Spleen (tissue), 11 donors: Measurements from ENCODE around the gene EIF2A. TPM values are rescaled to one million over a fixed set of nuclear protein-coding genes. Genes with fewer than 3 reads are reported as not detected.

Experiments used
- DNase-seq: peaks from one replicate; pipeline ENCODE4 v3.0.0-alpha.2; 2020
- H3K27ac ChIP-seq, 8 donors: fragments of 200-600 bp; sonication (generic) in 7 of 8; 1 replicate in 4 of 8; 2 replicates in 4 of 8; pipeline versions ENCODE4 v1.5.0 to v1.8.0; 2016 to 2021; ENCODE audit warnings: inconsistent platforms in 4 of 8, mild to moderate bottlenecking in 4 of 8, moderate library complexity in 1 of 8
- H3K27me3 ChIP-seq, 7 donors: fragments of 200-600 bp; sonication (generic) in 6 of 7; replicated peaks in 1 of 7; 1 replicate in 4 of 7; 2 replicates in 3 of 7; pipeline versions ENCODE4 v1.5.0 to v1.8.0; 2016 to 2021; ENCODE audit warnings: inconsistent platforms in 3 of 7, mild to moderate bottlenecking in 1 of 7
- H3K36me3 ChIP-seq, 6 donors: fragments of 200-600 bp; sonication (generic) in 5 of 6; 1 replicate in 4 of 6; 2 replicates in 2 of 6; pipeline versions ENCODE4 v1.5.0 to v1.8.0; 2016 to 2021; ENCODE audit warnings: inconsistent platforms in 2 of 6
- H3K4me1 ChIP-seq, 6 donors: fragments of 200-600 bp; sonication (generic) in 5 of 6; 1 replicate in 3 of 6; 2 replicates in 3 of 6; pipeline versions ENCODE4 v1.5.0 to v1.8.0; 2016 to 2021; ENCODE audit warnings: inconsistent platforms in 3 of 6
- H3K4me3 ChIP-seq, 8 donors: fragments of 200-600 bp; sonication (generic) in 7 of 8; 1 replicate in 4 of 8; 2 replicates in 4 of 8; pipeline versions ENCODE4 v1.5.0 to v1.8.0; 2016 to 2021; ENCODE audit warnings: inconsistent platforms in 4 of 8, mild to moderate bottlenecking in 4 of 8, moderate library complexity in 2 of 8
- H3K9me3 ChIP-seq, 8 donors: fragments of 200-600 bp; sonication (generic) in 7 of 8; 1 replicate in 4 of 8; 2 replicates in 4 of 8; pipeline versions ENCODE4 v1.5.0 to v1.8.0; 2016 to 2021; ENCODE audit warnings: inconsistent platforms in 4 of 8
- CTCF ChIP-seq, 11 experiments: fragments of 200-600 bp in 7 of 11; fragments of 450-650 bp in 4 of 11; sonication (generic) in 4 of 11; IDR thresholded peaks in 8 of 11; conservative IDR thresholded peaks in 3 of 11; 1 replicate in 7 of 11; 2 replicates in 4 of 11; pipeline versions ENCODE4 v1.4.0 to v1.8.0; 2016 to 2021; ENCODE audit warnings: antibody characterized with exemption in 11 of 11, inconsistent platforms in 4 of 11, mild to moderate bottlenecking in 1 of 11
- POLR2A ChIP-seq, 3 donors: fragments of 450-650 bp; IDR thresholded peaks; one replicate each; pipeline ENCODE4 v1.5.1; 2017; ENCODE audit warnings: antibody characterized with exemption in 3 of 3, mild to moderate bottlenecking in 1 of 3
- POLR2AphosphoS5 ChIP-seq, 3 donors: sonication (generic); formaldehyde crosslinking; IDR thresholded peaks; one replicate each; pipeline ENCODE4 v1.5.1; 2017; ENCODE audit warnings: antibody characterized with exemption in 3 of 3
- whole genome bisulfite sequencing, 5 donors: extraction: QIAGEN DNeasy Blood & Tissue Kit in 3 of 5; methylation state at CpG; one replicate each; pipeline versions ENCODE4 v1.1.5 to v1.1.7; 2013 to 2018; 5-methylcytosine and 5-hydroxymethylcytosine counted together
- intact Hi-C: fragments of 100-400 bp; cut with DNase I; formaldehyde crosslinking; loops from one replicate; pipeline ENCODE4 v1.15.0; 2023; ENCODE audit warnings: low total_unique reads
- polyA plus RNA-seq, 3 donors: library from polyadenylated mRNA; stranded (reverse); fragments of 200-250 nt; gene quantifications; one replicate each; pipeline ENCODE4 v1.2.1, GENCODE V29; 2013
- total RNA-seq, 7 donors: library from RNA; depleted of rRNA in 3 of 7; stranded (reverse); fragments of >200 nt in 3 of 7; fragmentation: NEBNext Ultra II Directional in 4 of 7; extraction: Animal tissue kit (Norgen Biotek cat#: 25700) in 4 of 7; gene quantifications; one replicate each; pipeline versions ENCODE4 v1.1.0 to v1.2.1, GENCODE V29; 2016 to 2021
- donor health status: healthy with polysubstance abuse.
- donor health status: DM: no; HTN: no; CAD: no; lungs with moderate emphysema.
- donor health status: DM: no; HTN: no; CAD: no.
- donor health status: Bipolar disorder and iron deficiency.
- donor health status: healthy.
- donor health status: DM: no; HTN: no; CAD: no.
- donor health status: DM: yes; HTN: yes; CAD: no.

The EIF2A gene
- total and polyA plus RNA-seq, 10 donors, result 53.7 to 149 (median 78.4) TPM

GRCh38 chr3:150523538-150523937, 23.0 kb upstream of the EIF2A start:
- Histone ChIP-seq H3K4me1 (peaks cover 0 to 6% (median 0%) of the 10 kb centered on the region in 6 donors), H3K4me3 (no peak overlapping the region), H3K27me3 (no peaks in the 10 kb centered on the region), H3K27ac (no peak overlapping the region), H3K36me3 (no peaks in the 10 kb centered on the region), H3K9me3 (no peaks in the 10 kb centered on the region)
- no peak for DNase-seq
- WGBS, 5 donors, result 79 to 93% (median 83%) methylated on average over 2 of the region's 2 CpGs
- intact Hi-C loops, result no loop called here
- TF ChIP-seq POLR2A (IDR thresholded peaks at IDR 0.05), result no peak
- no peak for TF ChIP-seq POLR2AphosphoS5 (IDR thresholded peaks at IDR 0.05)
- no peak for TF ChIP-seq CTCF (IDR thresholded peaks at IDR 0.05 in 8 of 11, conservative IDR thresholded peaks at IDR 0.05 in 3 of 11)

GRCh38 chr3:150527464-150528255, 18.9 kb upstream of the EIF2A start:
- Histone ChIP-seq H3K36me3 (no peaks in the 10 kb centered on the region), H3K4me1 (peaks cover 0 to 6% (median 0%) of the 10 kb centered on the region in 6 donors), H3K27ac (no peak overlapping the region), H3K9me3 (no peaks in the 10 kb centered on the region), H3K27me3 (no peaks in the 10 kb centered on the region), H3K4me3 (no peak overlapping the region)
- TF ChIP-seq CTCF (IDR thresholded peaks at IDR 0.05 in 8 of 11, conservative IDR thresholded peaks at IDR 0.05 in 3 of 11) (no peak), POLR2A (IDR thresholded peaks at IDR 0.05) (no peak), POLR2AphosphoS5 (IDR thresholded peaks at IDR 0.05) (no peak)
- intact Hi-C loops, result no loop called here
- DNase-seq, result no peak
- WGBS, 5 donors, result 65 to 76% (median 72%) methylated on average over 10 of the region's 10 CpGs

- no peak for DNase-seq
- H3K4me1 ChIP-seq, result peaks cover 0 to 6% (median 0%) of the 10 kb centered on the region in 6 donors
- H3K4me3 ChIP-seq, result no peak overlapping the region
- no peaks in the 10 kb centered on the region for H3K36me3 ChIP-seq
- no peak overlapping the region for H3K27ac ChIP-seq
- intact Hi-C loops, result no loop called here
- WGBS, 5 donors, result 14 to 26% (median 23%) methylated on average over 2 of the region's 2 CpGs
- no peaks in the 10 kb centered on the region for H3K27me3 ChIP-seq
- no peak for TF ChIP-seq POLR2AphosphoS5 (IDR thresholded peaks at IDR 0.05)
- no peak for TF ChIP-seq POLR2A (IDR thresholded peaks at IDR 0.05)
- TF ChIP-seq CTCF (IDR thresholded peaks at IDR 0.05 in 8 of 11, conservative IDR thresholded peaks at IDR 0.05 in 3 of 11), result peak in 8 of 11 experiments; percentile 25 to 55 (median 42)
- H3K9me3 ChIP-seq, result no peaks in the 10 kb centered on the region
Observed at GRCh38 chr3:150528354-150528797, 18.2 kb upstream of the EIF2A start.

- Histone ChIP-seq H3K36me3 (no peaks in the 10 kb centered on the region), H3K4me3 (no peak overlapping the region), H3K9me3 (no peaks in the 10 kb centered on the region), H3K27ac (no peak overlapping the region), H3K4me1 (peaks cover 0 to 6% (median 0%) of the 10 kb centered on the region in 6 donors), H3K27me3 (no peaks in the 10 kb centered on the region)
- intact Hi-C loops, result no loop called here
- DNase-seq, result no peak
- TF ChIP-seq CTCF (IDR thresholded peaks at IDR 0.05 in 8 of 11, conservative IDR thresholded peaks at IDR 0.05 in 3 of 11), result no peak
- no peak for TF ChIP-seq POLR2AphosphoS5 (IDR thresholded peaks at IDR 0.05)
- no peak for TF ChIP-seq POLR2A (IDR thresholded peaks at IDR 0.05)
Observed at GRCh38 chr3:150531775-150532174, 14.8 kb upstream of the EIF2A start.
